ENCODE results near the gene CHCHD6.

CHCHD6 gene

DNA sequence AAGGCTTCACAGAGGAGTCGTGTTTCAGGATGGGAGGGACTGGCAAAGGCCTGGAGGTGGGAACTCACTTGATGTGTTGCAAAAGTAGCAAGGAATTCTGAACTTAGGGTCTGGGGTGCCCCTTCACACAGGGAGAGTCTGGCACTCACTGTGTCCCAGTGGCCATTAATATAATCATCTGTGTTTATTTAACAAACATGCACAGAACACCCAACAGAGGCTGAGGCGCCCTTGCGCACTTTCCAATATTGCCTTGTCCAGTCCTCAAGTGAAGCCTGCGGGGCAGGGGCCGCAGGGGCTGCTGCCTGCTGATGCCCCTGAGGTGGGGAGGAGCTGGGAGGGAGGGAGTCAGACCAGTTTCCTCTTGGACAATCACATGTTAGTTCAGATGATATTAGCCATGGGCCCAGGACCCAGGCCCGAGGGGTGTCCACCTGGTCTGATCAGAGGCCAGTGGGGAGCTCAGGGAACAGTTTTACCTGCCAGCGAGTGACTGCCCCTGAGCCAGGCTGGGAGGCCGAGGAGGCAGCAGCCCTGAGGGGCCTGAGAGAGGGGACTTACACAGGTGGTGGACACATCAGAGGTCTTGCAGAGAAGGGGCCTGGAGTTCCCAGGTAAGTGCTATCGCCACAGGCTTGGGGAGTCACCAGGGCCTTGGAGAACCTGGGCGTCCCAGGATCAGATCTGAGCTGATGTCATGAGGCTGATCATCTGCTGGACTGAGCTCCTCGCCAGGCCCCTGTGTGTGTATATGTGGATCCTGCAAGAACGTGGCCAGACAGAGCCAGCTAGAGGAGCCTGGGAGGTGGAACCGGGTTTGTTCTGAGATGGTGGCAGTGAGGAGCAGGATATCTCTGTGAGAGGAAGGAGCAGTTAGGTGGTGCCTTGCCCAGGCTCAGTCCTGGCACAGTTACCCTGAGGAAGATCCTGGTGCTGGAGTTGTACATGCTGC is 35.3 kb upstream of the CHCHD6 start:
- no peak for DNase-seq

DNA sequence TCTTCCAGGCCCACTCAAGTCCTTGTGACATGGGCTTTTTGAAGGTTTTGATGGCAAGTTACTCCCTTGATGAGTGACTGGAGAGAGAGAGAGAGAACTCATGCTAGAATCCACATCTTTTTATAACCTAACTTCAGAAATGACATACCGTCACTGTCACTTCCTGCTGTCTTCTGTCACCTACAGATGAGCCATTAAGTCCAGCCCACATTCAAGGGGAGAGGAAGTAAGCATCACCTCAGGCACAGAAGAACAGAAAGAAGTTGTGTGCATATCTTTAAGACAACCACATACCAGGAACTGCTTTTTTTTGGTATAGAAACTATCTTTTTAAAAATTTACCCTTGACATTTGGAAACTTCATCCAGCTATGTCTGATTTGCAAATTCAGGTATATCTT is 32.5 kb upstream of the CHCHD6 start:
- no peak for DNase-seq

DNA sequence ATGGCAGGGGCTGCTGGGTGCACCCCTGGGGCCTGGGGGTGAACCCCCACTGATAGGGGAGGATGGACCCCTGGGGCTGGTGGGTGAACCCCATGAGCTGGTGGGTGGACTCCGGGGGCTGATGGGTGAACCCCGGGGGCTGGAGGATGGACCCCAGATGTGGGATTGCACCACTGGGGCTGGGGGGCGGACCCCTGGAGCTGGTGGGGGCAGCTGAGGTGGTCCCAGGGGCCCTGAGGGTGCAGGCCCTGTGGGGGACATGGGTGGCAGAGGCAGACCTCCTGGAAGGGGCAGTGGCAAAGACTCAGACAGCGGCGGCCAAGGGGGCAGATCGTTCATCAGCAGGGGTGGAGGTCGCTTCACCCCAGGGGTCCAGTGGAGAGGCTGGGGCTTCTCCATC is 31.7 kb upstream of the CHCHD6 start:
- DNase-seq: no peak

DNA sequence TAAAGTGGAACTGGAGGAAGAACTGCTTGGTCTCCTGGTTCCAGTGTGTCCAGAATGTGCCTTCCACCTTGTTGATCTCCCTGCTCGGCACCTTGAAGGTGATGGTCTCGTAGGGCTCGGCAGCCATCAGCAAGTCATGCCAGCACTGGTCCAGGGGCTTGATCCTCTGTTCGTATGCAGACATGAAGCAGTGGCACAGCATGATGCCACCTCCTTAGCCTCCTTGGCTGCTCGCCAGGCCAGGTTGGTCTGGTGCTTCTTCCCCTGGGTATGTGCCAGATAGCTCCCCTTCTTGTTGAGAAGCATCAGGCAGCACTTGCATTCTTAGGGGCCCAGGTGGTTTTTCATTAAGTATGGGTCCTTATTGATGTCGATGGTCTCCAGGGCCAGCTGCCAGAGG is 31.3 kb upstream of the CHCHD6 start:
- DNase-seq: no peak

DNA sequence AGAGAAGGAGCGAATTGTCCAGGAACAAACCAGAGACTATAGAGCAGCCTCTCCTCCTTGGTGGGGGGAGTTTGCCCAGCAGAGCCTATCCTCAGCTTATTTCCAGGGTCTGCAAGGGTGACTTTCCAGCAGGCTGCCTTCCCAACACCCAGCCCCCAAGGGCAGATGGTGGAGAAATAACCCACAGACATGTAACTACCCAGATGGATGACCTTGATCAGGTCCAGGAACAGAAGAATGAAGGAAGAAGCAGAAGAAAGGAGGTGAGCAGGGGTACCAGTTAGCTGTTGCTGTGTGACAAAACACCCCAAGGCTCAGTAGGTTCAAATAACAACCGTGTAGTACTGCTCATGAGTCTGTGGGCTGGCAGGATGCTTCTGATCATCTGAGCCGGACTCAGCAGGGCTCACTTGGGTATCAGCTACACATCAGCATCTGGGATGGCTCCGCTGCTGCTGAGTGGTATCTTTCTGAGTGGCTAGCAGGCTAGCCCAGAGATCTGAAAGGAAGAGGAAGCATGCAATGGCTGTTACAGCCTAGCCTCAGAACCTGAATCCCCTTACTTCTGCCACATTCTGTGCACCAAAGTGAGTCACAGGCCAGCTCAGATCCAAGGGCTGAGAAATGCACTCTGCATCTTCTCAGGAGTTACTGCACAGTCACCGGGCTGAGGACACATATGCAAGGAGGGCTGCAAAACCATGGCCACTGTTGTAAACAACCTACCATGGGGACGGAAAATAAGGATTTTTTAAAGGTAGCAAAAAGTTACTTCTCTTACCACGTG is 26.9 kb upstream of the CHCHD6 start:
- no peak for DNase-seq

DNA sequence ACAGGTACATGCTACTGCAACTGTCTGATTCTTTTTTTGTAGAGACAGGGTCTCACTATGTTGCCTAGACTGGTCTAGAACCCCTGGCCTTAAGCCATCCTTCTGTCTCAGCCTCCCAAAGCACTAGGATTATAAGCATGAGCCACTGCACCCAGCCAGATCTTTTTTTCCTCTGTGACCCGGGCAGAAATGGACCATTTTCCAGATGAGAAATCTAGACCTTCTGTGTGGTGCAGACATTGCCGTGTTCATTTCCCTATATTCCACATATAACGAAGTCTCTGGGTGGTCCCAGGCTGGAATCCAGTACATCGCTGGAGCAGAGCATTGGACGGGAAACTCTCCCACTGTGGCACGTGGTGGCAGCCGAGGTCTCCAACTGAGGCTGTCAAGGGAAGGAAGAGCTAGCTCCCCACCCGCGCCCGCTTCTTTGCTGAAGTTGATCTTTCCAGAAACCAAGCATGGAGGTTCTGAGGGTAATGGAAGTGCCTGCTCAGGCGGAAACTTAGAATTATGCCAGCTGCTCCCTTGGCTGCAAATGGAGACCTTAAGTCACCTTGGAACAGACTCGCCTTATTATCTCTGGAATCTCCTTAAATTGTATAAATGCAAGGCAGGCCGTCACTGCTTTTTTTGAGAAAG is 26.1 kb upstream of the CHCHD6 start:
- DNase-seq: peak; percentile 63

DNA sequence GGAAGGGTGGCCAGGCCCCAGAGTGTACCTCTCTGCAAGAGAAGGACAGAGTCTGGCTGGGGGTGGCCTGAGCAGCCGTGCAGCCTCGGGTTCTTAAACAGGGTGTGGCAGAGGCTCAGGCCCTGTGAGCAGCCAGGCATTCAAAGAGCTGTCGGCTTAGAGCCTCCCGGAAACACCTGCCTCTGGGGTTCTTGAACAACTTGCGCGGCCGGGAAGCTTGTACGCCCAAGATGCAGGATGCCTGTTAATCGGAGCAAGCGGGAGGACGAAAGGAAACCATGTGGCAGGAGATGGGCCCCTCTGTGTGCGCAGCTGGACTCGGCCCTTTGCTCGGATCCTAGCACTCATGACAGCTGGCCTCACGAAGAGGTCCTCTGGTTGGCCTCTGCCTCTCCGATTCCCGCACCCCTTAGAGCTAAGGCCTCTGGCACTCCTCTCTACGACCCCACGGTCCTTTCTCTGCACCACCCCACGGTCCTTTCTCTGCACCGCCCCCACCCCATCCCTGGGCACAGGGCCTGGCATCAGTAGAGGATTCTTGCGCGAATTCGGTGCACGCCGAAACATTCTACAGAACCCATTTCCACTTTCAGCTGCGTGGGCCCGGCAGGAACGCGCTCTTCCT is 25.2 kb upstream of the CHCHD6 start:
- peak; percentile 54 for DNase-seq

DNA sequence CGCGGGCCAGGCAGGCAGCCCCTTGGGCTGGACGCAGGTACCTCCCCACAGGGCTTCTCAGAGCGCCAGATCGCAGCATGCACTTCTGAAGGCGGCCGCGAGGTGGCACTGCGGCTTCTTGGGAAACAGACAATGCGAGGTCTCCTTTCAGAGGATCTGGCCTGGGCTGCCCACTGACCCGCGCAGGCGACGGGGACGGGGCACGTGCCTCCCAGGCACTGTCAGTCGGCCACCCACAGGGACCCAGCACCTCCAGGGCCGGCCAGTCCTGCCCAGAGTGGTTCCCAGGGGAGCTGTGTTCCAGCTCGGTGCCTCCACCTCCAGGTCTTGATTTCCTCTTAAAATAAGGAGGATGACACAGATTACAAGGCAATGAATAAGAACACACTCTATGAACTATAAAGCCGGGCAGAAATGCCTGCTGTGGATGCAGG is 24.7 kb upstream of the CHCHD6 start:
- DNase-seq: peak; percentile 96

DNA sequence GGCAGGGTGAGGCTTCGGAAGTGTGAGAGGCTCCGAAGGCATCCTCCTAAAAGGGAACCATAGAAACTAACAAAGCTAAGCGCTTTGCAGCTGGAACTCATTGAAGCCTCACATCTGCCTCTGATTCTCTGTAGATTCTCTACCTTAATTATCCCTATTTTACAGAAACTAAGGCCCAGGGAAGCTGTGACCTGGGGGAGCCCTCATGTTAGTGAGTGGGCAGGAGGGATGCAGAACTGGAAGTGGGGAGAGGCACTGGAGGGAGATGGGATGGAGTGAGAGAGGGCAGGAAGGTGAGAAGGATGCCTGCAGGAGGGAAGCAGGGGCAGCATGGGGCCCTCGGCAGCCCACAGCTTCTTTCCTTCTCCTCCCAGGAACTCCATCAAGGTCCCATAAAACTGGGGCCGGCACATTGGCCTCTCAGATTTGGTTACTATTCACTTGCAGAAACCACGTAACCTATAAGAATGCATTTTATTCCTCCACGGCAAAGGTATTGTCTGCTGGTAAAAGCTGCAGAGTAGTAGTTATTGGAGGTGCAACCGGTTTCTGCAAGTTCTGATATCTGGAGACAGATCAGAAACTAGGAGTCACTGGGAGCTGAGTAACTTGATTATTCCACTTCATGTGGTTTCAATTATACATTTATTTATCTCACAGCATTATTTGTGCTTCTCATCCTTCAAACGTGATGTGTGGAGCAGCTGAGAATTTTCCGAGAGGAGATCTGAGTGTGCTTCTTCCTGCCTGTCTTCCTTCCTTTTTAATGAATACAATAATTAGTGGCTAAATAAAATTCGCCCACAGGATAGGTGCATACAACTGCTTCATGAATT is 24.0 kb upstream of the CHCHD6 start:
- DNase-seq: no peak

DNA sequence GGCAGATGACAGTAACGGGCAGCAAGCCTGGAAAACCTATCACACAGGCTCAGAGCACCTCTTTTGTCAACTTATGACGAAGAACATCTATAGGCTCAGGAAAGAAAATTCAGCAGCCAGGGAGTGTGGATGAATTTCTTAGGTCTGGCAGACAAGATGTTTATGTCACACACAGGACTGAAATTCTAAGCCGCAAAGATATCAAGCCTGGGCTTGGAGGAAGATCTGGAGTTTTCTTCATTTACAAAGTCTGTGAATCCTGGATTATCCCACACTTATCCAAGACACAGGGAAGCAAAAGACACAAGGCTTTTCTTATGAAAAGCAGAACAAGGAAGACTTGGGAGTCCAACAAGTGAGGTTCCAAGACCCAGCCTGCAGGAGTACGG is 23.4 kb upstream of the CHCHD6 start:
- no peak for DNase-seq

DNA sequence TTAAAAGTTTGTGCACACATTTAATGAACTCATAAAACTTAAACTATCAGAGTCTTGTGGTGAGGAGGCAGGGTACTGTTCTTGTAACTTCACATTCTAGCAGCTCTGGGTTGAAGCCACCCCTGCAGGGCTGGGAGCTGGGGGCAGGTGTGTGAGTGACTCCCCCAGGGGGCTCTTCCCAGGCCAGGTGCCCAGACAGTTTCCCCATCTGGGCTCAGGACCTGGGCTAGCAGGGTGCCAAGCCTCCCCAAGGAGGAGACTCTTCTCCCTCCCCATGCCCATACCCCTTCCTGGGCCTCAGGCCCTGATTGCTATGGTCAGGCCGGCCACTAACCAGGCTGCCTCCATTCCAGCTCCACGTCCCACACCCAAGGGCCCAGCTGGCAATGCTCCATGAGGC is 22.0 kb upstream of the CHCHD6 start:
- no peak for DNase-seq

DNA sequence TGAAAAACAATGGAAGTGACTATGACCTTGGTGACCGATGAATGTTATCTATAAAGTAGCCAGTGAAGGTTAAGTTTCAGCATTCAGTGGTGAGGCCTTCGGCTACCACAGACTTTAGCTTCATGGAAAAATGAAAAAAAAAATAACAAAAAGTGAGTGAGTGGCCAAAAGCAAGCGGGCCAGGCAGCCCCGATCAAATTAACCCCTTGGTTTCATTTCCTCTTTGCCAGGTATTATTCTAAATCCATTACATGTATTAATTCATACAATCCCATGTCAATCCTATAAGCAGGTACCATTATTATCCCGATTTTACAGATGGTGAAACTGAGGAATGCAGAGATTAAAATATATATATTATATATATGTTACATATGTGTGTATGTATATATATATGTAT is 21.0 kb upstream of the CHCHD6 start:
- DNase-seq: no peak

DNA sequence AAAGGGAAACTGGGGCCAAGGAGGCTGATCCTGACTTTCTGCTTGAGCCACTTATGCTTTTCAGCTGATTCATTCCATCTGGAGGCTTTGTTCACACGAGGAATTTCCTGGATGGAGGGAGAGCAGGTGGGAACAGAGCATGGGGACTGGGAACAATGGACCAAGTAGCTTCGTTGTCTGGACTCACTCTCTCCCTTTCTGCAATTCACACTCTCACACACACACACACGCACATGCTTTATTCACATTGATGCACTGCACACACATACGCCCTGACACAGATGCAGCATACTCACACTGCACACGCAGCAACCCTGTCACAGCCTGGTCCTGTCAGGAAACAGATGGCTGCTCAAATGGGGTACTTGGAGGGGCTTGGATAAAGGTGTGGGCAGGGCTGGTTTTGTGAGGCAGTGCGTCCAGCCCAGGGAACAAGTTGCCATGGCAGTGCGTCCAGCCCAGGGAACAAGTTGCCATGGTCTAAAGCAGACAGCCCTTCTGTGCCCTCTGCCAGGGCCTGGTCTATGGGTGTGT is 19.8 kb upstream of the CHCHD6 start:
- peak; percentile 67 for DNase-seq

DNA sequence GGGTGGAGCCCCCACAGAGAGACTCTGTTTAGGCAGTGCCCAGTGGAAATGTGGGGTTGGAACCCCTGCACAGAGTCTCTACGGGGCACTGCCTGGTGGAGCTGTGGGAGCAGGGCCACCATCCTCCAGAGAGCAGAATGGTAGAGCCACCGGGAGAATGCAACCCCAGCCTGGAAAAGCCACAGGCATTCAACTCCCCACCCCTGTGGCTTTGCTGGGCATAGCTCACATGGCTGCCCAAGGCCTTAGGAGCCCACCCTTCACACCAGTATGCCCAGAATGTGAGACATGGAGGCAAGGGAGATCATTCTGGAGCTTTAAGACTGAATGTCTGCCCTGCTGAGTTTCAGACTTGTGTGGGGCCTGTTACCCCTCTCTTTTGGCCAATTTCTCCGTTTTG is 19.0 kb upstream of the CHCHD6 start:
- DNase-seq: no peak

DNA sequence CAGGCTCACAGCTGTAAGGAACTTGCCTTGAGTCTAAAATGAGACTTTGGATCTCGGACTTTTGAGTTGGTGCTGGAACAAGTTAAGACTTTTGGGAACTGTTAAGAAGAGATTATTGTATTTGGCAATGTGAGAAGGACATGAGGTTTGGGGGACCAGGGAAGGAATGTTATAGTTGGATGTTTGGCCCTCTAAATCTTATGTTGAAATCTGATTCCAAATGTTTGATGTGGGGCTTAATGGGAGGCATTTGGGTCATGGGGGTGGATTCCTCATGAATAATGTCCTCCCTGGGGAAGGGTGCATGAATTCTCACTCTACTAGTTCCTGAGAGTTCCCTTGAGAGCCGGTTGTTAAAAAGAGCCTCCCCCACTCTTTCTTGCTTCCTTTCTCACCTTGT is 18.5 kb upstream of the CHCHD6 start:
- DNase-seq: no peak

DNA sequence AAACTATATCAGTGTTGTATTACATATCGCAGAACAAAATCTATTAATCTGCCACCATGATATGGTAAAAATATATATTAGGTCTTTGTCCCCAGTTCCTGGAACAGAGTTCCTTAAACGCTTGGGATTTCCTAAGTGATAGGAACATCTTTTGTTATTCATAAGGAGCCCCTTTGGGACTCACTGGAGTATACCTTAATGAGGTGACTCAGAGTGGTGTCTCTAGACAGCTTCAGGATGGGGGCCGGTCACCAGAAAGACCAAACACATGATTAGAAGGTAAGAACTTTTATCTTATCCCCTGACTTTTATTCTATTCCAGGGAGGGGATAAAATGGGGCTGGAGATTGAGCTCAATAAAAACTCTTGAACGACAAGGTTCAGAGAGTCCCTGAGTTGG is 12.3 kb upstream of the CHCHD6 start:
- no peak for DNase-seq

DNA sequence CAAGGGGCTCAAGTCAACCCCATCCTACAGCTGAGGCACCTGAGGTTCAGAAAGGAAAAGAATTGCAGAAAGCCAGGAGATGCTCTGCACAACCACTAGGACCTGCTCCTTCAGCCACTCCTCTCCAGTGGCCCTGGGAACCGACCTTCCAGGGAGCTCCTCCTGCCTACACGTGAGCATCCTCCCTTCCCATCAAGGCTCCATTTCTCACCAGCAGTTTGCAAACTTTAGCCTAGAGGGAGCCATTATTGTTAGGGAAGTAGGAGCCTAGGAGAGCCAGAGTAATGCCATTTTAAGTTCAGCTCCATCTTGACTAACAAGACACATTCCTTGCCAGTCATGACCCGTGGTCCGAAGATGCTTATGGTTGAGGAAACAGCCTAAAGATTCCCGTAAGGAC is 11.2 kb upstream of the CHCHD6 start:
- no peak for DNase-seq

DNA sequence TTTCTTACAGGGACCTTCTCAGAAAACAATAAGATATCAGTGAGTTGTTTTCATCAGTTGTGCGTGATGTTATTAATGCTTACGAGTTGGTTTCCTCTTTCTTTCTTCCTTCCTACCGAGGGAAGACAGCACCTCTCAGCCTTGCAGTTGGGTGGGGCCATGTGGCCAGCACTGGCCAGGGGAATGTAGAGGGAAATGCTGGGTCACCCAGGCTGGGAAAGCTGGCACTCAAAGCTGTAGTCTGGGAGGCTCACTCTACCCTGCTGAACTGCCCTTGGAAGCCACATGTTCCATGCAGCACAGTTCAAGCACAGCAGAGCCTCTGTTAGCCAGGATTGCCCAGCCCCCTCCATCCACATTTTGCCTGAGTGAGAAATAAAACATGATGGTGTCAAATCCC is 10.1 kb upstream of the CHCHD6 start:
- no peak for DNase-seq

DNA sequence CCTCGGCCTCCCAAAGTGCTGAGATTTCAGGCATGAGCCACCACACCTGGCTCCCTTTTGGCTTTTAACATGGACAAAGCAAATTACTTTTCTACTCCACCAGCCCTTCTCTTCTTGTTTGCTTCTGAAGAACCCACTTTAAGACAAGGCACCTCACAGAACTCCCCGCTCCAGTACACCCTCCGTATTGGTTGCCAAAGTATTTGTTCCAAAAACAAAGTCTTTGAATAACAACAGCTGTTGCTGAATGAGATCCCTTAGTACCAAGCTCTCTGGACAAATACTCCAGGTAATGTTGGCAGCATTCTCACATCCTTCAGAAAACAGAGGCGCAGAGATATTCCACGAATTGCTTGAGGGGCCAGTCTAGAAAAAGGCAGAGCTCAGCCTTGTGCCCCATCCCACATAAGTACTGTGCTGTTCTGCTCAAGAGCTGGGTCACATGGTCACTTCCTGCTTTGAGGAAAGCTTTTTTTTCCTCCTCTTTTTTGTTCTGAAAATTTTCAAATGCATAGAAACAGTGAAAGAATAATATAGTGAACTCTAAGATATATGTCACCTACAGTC is 7.3 kb upstream of the CHCHD6 start:
- DNase-seq: no peak

DNA sequence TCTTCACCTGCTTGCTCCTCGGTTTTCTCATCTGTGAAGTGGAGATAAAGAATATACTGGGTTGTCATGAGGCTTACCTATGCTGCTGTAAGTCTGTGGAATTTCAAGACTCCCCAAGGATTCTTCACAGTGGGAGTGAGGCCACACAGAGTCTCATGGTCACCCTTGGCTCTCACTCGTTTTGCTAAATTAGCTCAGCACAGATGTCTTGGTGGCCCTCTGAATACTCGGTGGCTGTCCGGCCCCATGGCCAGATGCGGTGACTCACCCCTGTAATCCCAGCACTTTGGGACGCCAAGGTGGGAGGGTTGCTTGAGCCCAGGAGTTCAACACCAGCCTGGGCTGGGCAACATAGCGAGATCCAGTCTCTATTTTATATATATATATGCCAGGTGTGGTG is 5.0 kb upstream of the CHCHD6 start:
- no peak for DNase-seq

DNA sequence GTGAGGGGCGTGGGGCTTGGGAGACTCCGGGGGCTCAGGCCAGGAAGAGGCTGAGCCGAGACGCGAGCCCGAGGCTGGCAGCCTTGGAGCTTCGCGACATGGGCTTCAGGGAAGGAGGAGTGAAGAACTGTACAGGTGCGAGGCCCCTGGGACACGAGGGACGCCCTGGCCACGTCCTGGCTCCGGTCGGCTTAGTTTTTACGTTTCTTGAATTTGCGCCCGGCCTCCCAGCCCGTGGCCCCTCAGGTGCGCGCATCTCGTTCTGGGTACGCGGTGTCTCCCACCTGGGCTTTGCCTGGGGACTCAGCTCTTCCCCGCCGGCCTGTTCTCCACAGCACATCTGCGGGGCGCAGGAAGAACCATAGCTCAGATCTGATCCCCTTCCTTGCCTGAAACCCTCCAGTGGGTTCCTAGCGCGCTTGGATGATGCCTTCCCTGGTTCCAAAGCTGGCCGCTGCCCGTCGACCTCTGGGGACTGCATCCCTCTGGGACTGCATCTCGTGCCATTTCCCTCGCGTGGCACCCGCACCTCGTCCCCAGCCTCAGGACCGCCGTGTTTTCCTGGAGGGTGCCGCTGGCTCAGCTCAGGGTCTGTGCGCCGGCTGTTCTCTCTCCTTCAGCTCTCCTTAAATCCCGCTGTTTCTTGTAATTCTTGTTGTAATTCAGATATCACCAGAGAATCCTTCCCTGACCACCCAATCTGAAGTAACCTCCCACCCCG is 614 bp downstream of the CHCHD6 start:
- peak; percentile 65 for DNase-seq
